ENCODE data around the gene KDM6B.

- TF ChIP-seq CTCF (IDR thresholded peaks at IDR 0.05) (no peak), POLR2A (IDR thresholded peaks at IDR 0.05) (no peak)
These were observed 5.3 kb downstream of the KDM6B start for GRCh38 chr17:7839190-7839875.
